ENCODE results near the gene SEZ6L. TPM values are rescaled to one million over a fixed set of nuclear protein-coding genes. Genes with fewer than 3 reads are reported as not detected.

SEZ6L gene
- total RNA-seq, 1 donor from 2014 or later: 0.05 TPM

- no peak for TF ChIP-seq CTCF (IDR thresholded peaks at IDR 0.05)
- H3K27ac Mint-ChIP-seq (ENCODE audit: unreplicated experiment): no peak overlapping the region
- no peak overlapping the region for H3K4me3 Mint-ChIP-seq (ENCODE audit: unreplicated experiment)
- DNase-seq (ENCODE audit: low spot score): no peak
- H3K4me1 Mint-ChIP-seq (ENCODE audit: low read depth): no peaks in the 10 kb centered on the region
- no peaks in the 10 kb centered on the region for H3K9me3 Mint-ChIP-seq (ENCODE audit: low read depth)
- H3K27me3 Mint-ChIP-seq (ENCODE audit: low read depth): peaks cover 16% of the 10 kb centered on the region
- no peaks in the 10 kb centered on the region for H3K36me3 Mint-ChIP-seq (ENCODE audit: low read depth)
Observed at GRCh38 chr22:26225207-26225606, 55.9 kb downstream of the SEZ6L start.

- Mint-ChIP-seq H3K4me1 (ENCODE audit: low read depth) (no peaks in the 10 kb centered on the region), H3K9me3 (ENCODE audit: low read depth) (no peaks in the 10 kb centered on the region), H3K4me3 (ENCODE audit: unreplicated experiment) (no peak overlapping the region), H3K36me3 (ENCODE audit: low read depth) (no peaks in the 10 kb centered on the region), H3K27me3 (ENCODE audit: low read depth) (peaks cover 21% of the 10 kb centered on the region), H3K27ac (ENCODE audit: unreplicated experiment) (no peak overlapping the region)
- DNase-seq (ENCODE audit: low spot score): no peak
- TF ChIP-seq CTCF (IDR thresholded peaks at IDR 0.05): no peak
Observed at GRCh38 chr22:26226538-26227297, 57.5 kb downstream of the SEZ6L start.

GRCh38 chr22:26229910-26230309 lies 60.6 kb downstream of the SEZ6L start:
- Mint-ChIP-seq H3K9me3 (ENCODE audit: low read depth) (no peaks in the 10 kb centered on the region), H3K4me1 (ENCODE audit: low read depth) (no peaks in the 10 kb centered on the region), H3K27ac (ENCODE audit: unreplicated experiment) (no peak overlapping the region), H3K4me3 (ENCODE audit: unreplicated experiment) (no peak overlapping the region), H3K36me3 (ENCODE audit: low read depth) (no peaks in the 10 kb centered on the region), H3K27me3 (ENCODE audit: low read depth) (peaks cover 24% of the 10 kb centered on the region)
- no peak for DNase-seq (ENCODE audit: low spot score)
- TF ChIP-seq CTCF (IDR thresholded peaks at IDR 0.05): no peak

GRCh38 chr22:26234296-26234695 lies 65.0 kb downstream of the SEZ6L start:
- Mint-ChIP-seq H3K4me3 (ENCODE audit: unreplicated experiment) (no peak overlapping the region), H3K27ac (ENCODE audit: unreplicated experiment) (no peak overlapping the region), H3K36me3 (ENCODE audit: low read depth) (no peaks in the 10 kb centered on the region), H3K27me3 (ENCODE audit: low read depth) (peaks cover 27% of the 10 kb centered on the region), H3K9me3 (ENCODE audit: low read depth) (no peaks in the 10 kb centered on the region), H3K4me1 (ENCODE audit: low read depth) (no peaks in the 10 kb centered on the region)
- no peak for TF ChIP-seq CTCF (IDR thresholded peaks at IDR 0.05)
- no peak for DNase-seq (ENCODE audit: low spot score)

GRCh38 chr22:26235792-26236487 lies 66.7 kb downstream of the SEZ6L start:
- no peak for TF ChIP-seq CTCF (IDR thresholded peaks at IDR 0.05)
- Mint-ChIP-seq H3K4me1 (ENCODE audit: low read depth) (no peaks in the 10 kb centered on the region), H3K9me3 (ENCODE audit: low read depth) (no peaks in the 10 kb centered on the region), H3K27ac (ENCODE audit: unreplicated experiment) (no peak overlapping the region), H3K27me3 (ENCODE audit: low read depth) (peaks cover 26% of the 10 kb centered on the region), H3K36me3 (ENCODE audit: low read depth) (no peaks in the 10 kb centered on the region), H3K4me3 (ENCODE audit: unreplicated experiment) (no peak overlapping the region)
- DNase-seq (ENCODE audit: low spot score): no peak
